ENCODE results near the gene EPHA3.

The EPHA3 gene

DNA sequence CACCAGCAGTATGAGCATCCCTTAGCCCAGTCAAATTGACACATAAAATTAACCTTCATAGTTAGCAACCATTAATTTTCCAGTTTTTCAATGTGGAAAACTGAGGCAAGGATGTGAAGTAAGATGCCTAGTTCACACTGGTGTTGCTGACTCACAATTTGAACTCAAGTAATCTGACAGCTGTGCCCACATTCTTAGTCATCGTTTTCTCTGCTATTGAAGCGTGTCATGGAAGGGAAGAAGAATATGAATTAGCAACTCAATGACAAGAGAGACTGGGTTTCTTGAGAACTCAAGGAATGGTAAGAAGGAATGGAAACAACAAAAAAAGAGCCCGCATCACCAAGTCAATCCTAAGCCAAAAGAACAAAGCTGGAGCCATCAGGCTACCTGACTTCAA lies 261.4 kb downstream of the EPHA3 start:
- no peak for ATAC-seq

DNA sequence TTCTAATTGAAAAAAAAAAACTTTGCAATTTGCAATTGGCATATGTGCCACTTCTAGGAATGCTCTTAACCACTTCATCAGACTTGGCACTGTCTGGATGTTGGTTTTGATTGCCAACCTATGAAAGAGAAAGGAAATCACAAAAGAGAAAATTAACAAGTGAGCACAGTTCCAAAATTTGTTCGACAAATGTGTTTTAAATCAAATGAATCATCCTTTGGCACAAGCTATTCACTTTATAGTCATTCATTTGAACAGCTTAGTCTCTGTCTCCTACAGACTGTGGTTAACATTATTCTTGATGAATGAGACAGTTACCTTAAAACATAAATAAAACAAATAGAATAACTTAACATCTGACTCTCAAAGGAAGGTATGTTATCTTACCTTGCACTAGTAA lies 265.0 kb downstream of the EPHA3 start:
- no peak for ATAC-seq

DNA sequence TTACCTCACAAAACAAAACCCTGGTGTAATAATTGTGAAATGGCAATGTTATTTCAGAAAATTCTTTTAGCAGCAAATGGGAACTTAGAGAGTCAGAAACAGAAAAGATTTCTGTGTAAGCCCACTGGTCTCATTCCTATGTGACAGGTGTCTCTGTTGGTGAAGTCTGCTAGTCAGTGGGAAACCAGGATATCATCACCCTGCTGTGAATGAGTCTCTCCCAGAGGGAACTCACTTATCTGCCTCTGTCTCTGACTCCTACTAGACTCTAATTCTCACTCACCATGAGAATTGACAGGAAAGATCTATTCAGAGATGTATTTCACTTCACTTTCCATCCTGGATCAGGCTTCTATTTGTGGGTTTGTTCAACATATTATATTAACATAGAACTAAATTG lies 266.0 kb downstream of the EPHA3 start:
- no peak for ATAC-seq

DNA sequence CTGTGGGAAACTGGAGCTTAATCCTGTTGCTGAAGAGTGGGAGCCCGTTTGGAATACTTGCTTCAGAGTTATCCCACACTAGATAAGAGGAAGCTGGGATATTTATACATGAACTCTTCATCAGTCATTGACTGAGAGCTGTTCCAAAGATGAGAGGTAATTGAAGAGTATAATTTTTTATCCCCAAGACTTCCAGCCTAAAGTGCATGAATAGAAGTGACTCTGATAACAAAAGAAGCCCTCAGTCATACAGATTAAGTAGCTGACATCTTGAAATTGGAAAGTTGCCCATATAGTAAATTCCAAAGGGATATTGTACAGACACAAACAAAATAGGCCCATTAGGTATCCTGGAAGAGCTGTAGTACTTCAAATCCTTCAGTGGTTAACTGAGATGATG lies 268.0 kb downstream of the EPHA3 start:
- no peak for ATAC-seq

DNA sequence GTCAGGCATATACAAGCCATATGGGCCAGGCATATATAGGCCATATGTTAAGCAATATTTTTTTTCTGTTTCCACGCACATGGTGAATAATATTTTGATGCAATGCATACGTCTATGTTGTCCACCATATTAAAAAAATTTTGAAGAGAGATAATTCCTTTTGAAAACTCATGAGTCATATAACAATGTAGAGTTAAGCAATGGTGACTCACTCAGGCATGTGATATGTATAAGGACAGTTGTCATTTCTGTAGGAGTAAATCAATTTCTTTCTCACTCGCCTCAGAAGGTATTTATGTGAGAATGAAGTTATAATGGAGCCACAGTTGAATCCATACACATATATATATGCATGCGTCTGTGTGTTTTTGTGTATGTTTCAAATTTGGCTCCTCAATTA lies 272.6 kb downstream of the EPHA3 start:
- ATAC-seq, result no peak

DNA sequence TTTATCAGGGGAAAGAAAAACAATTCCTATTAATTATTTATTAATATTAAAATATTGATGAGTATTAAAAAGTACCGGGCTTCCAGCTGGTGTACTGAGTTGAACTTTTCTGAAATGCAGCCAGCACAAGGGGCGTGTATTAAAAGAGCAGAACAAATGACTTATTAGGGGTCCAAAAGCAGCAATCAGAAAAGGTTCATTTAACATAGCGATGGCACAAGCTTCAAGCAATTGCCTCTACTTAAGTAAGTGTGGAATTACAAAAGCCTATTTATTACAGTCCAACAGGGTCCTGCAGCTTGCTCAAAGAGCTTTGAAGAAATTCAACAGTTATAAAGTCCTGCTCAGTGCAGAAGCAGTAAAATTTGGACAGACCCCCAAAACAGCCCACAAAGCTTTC lies 285.6 kb downstream of the EPHA3 start:
- ATAC-seq, result no peak

DNA sequence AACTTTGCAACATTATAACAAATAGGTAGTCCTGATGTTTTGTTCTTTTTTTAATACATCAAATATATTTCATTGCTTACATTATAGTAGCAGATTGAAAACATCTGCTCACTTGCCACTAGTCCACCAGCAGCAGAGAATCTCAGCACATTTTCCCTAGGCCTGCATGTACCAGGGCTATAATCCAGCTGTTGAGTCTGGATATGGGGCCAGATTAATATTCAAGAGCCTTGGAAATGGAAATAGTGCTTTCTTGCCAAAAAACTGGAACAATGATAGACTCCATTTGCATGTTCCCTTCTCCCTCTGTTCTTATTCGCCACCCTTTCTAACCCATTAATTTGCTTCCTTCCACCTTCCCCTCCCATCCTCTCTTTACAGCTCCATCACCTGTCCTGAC lies 288.0 kb downstream of the EPHA3 start:
- ATAC-seq, result no peak

DNA sequence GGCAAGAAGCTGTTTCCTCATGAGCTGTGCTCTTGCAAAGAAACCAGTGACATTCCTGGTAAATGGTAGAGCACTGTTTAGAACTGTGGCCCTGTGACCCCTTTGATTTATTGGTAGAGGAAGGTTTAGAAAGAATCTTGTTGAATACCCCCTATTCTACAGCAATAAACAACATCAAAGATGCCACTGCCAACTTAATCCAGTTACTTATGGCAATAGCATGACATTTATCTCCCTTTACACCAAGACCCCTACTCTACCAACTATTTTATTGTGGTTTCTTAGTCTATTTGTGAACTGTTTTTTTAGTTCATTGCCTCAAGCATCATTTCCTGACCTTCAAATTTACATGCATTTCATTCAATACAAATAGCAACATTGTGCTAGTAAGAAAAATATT lies 288.6 kb downstream of the EPHA3 start:
- ATAC-seq, result no peak

DNA sequence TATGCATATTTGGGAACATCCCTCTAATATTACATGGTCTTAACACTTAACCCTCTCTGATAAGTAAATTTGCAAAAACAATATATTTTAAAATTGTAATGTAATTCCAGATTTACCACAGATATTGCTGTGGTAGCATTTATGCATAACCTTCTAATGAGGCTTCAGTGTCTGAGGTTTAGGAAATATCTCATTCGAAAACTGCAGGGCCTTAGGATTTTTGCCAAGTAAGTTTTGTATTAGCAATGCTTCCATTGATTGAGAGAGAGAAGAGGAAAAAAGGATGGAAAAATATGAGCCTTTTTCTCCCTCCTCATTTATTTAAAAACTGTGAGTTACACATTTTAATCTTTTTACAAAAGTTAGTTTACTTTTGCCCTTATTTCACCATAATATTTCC lies 294.6 kb downstream of the EPHA3 start:
- ATAC-seq, result no peak

DNA sequence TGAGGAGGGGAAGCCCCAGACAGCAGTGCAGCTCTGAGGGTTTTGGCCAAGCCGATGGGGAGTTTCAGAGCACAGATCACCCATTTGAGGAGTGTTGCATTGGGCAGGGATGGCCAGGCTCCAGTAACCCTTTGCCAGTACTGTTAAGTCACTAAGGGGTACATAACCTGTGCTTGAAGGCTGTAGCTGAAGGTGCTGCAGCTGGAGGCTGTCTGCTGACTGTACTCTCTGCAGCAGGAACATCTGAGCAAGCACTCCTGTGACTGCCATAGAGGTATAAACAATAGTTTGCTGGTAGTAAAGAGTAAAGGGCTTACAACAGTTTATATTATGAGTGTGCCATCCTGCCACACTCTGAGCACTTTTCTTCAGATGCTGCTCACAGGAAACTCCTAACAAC lies 297.8 kb downstream of the EPHA3 start:
- no peak for ATAC-seq

DNA sequence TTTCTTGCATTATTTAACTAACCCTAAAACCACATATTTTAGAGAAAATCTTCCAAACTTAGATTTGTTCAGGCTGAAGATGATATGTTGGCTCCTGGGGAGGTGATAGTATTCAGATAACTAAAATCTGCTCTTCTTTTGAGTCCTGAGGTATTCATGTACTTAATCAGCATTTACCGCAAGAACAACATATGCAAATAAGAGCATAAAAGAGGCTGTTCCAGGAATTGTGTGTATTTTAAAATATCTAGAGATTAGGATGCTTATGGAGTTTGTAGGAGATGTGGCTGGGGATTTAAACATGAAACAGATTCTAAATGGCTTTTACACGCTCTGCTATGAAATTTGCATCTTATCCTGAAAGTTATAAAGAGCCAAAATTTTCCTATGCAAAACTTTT lies 298.2 kb downstream of the EPHA3 start:
- no peak for ATAC-seq

DNA sequence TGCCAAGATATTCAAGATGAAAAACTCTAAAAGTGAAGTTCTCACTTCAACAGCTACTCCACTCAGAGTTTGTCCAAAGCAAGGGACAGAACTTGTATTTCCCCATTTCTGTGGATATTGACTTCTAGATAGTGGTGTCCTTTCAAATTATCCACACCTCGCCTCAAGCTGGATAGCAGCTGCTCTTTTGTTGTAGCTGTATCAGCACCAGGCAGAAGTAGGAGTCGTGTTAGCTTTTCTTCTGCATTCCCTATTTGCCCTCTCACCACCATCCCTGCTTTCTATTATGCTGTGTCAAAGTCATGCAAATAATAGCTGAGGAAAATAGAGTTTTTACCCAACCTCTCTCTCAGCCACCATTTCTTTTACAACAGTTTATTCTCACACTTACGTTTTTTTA lies 303.8 kb downstream of the EPHA3 start:
- no peak for ATAC-seq

DNA sequence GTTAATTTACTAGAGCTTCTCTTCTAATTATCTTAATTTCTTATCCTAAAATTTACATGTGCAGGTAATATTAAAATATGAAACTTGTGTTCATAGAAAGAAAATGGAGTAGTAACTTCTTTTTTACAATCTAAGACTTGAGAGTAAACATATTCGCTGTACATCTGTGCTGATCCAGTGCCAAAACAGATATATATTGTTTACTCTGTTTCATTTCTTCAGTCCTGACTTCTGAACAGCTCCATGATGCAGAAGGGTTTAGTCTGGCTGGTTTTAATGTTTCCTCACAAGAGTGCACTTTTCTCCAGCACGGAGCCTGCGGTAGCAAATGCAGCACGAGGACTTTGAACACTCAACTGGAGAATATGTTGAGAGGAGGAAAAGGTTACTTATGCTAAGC lies 306.8 kb downstream of the EPHA3 start:
- ATAC-seq, result no peak

DNA sequence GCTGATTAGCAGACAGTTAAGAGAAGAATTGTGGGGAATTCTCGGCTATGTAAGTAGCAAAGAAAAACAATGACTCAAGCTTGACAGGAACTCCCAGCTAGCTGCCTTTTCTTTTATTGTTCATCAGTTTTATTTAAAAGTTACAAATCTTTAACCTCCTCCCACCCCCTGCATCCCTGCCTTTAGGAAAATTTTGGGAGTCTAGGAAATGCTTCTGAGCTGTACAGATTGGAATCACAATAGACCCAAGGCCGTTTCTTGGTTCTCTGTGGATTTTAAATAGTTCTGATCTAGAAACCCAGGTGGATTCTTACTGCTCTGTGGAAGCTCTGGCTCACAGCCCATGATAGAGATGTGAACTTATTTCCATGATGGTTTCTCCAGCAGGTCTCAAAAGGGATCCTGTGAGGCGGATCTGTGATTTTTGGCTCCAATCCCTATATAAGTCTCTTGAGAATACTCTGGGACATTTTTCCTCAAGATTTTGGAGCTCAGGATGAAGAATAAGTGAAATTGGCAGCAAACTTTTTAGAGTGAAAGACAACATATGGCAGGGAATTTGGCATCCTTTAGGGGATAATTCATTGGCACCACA lies 312.3 kb downstream of the EPHA3 start:
- no peak for ATAC-seq

DNA sequence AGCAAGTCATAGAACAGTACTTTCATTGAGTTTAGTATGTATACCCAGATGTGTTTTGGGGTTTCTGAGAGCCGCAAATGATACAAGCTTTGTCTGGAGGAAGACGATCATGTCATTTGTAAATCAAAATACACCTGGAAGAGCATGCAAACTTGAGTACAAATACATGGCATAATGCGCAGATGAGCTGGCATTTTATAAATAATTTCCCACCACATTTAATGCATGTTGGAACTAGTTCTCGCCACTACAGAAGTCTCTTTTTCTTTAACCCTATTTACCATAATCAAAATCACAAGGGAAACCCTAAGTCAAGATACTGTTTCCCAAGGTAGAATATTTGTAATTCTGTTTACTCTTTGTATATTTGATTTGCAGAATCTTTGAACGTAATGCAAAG lies 318.6 kb downstream of the EPHA3 start:
- ATAC-seq, result no peak

DNA sequence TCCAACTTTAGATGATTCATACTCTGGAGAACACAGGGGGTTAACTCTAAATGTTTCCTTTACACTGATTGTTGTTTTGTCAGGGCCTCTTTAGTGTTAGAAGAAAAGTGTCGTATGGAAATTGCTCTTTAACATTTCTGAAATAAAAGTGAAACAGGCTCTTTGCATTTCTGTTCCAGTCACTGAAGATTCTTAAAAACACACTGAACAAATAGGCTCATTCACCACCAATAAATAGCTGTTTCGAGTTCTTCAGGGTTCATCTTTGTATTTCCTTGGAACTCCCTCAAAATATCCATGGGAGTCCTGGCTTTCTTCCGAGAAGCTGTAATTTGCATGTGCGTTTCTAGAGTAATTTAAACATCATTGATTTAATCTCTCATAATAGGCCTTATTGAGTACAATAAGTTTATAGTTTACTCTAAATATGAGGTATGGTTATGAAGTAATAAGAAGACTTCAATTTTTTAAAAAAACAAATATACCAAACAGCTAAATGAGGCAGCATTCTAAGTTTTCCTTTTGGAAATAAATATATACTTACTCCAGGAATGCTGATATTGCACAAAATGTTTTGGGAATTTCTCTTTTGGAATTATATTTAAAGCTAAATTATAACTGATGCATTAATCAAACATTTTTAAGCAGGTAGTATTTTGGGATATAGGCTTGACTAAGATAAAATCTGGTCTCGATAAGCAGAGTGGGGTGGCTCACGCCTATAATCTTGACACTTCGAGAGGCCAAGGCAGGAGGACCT lies 327.4 kb downstream of the EPHA3 start:
- no peak for ATAC-seq

DNA sequence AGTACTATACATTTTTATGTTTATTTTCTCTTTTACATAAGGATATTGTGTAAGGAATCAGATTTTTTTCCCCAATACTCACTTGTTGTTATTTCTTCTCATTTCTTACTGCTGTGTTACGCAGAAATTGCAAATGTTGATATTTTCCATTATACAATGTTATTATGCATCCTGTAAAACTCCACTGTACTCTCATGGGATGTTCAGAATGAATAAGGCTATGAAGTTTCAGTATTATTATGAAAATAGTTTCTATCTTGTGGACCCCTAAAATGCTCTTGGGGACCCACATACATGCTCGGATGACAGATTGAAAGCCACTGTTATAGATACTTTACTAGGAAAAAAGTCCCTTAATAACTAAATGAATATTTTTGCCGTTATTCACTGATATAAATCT lies 329.4 kb downstream of the EPHA3 start:
- ATAC-seq, result no peak

DNA sequence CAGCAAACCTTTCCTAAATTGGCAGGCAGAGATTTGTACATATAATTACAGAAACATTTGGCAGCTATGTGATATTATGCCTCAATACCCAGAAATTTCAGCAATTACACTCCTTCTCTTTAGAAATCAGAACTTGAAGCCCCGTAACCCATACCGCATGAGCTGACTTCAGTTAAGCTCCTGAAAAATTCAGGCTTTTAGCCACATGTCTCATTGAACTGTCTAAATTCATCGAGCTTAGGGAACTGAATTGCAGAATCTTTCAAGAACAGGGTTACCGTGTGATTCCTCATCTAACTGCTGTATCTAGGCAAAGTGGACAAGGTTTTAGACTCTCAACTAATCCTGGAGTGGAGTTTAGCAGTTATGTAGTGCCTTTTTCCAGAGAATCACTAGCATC lies 333.0 kb downstream of the EPHA3 start:
- no peak for ATAC-seq

DNA sequence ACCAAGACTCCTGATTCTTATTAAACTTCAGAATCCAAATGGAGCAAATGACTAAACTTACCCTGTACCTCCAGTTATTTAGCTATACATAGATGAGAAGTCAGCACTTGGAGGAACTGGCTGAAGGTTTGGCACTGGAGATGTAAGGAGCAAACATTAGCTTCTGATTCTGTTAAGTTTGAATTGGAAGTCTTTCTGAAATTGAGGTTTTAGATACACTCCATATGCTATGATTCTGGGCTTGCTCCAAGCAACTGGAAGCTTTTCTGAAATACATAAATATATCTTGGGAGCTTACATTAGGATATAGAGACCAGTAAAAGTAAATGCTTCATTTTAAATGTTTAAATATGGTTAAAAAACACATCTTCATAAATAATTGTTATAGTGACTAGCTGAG lies 333.7 kb downstream of the EPHA3 start:
- no peak for ATAC-seq

DNA sequence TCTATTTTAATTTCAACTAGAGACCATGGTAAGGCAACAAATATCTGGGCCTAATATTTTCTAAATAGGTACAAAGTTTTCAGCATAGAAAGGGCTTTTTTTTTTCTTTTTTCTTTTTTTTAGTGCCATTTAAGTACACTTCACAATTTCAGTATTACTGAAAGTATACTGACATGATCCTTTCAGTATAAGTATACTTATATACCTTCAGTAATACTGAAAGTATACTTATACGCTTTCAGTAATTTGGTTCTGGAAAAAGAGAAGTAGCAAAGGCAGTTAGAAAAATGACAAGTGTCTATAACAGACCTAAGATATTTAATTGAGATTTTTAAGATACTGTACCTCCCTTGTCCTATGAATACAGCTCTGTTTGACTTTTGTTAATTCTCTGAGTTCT lies 339.2 kb downstream of the EPHA3 start:
- ATAC-seq, result no peak

DNA sequence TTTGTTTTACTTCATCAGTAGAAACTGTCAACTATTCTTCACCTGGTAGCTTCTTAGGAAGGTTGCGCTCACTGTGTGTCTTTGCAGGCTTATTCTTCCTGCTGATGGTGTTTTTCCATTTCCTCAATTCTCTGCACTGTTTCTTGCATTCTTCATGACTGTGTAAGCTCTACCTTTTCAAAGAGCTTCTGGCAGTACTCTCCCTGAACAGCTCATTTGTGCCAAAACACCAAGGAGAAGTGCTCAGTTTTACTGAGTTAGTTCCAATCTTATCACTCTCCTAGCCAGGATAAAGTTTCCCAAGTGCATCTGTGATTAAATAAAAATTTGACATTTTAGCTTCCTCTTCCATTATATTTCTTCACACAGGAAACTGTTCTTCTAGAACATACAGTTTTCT lies 339.8 kb downstream of the EPHA3 start:
- no peak for ATAC-seq

DNA sequence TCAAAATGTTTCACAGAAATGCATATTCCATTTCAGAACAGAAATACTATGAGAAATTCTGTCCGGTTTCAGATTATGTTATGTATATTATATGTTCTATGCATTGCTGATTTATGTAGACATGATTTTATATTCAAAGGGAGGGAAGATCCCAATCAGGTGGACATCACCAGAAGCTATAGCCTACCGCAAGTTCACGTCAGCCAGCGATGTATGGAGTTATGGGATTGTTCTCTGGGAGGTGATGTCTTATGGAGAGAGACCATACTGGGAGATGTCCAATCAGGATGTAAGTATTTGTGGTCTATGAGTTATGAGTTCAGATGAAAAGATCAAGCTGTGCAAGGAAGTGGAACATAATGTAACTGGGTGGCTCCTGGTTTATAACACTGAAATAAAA lies 341.7 kb downstream of the EPHA3 start:
- no peak for ATAC-seq

DNA sequence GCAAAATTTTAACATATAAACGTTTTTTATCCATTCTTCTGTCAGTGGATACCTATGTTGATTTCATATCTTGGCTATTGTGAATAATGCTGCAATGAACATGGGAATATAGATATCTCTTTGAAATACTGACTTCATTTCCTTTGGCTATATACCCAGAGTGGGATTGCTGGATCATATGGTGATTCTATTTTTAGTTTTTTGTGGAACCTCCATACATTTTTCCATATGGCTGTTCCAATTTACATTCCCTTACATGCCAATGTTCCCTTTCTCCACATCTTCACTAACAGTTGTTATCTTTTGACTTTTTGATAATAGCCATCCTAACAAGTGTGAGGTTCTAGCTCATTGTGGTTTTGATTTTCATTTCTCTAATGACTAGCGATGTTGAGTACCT lies 344.6 kb downstream of the EPHA3 start:
- no peak for ATAC-seq

DNA sequence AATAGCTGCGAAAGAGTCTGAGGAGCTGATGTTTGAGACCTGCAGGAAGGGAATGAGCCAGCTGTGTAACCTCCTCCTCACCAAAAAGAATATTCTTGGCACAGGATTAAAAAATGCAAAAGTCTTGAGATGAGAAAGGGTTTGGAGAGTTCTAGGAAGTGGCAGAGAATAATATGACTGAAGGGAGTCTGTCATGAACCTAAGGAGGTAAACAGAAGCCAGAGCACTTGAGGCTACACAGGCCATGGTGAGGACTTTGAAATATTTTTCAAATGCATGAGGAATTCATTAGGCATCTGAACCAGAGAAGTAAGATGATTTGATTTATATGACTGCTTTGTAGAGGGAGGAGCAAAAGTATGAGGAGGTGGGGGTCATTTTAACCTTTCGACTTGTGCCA lies 347.8 kb downstream of the EPHA3 start:
- ATAC-seq, result no peak

DNA sequence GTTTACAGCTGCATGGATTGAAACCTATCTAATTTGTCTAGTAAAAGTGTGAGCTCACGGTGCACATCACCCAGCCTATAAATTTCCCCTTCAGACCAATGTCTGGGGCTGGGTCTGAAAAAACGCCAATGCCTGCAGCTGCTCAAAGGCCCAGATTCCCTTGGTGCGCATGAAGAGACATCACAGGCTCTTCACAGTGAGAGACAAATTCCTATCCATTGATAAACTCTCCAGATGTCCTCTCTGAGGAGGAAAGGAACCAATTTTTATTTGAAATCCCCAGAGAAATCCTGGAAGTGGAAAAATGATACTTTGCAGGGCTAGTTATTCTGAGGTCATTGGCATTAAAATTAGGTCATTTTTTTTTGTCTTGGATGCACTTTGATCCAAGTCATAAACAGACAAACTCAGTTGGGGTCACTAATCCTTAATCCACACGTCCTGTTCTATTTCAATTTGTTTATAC lies 360.5 kb downstream of the EPHA3 start:
- no peak for ATAC-seq
